ENCODE measurements around the gene ZSWIM4.

The ZSWIM4 gene

DNA sequence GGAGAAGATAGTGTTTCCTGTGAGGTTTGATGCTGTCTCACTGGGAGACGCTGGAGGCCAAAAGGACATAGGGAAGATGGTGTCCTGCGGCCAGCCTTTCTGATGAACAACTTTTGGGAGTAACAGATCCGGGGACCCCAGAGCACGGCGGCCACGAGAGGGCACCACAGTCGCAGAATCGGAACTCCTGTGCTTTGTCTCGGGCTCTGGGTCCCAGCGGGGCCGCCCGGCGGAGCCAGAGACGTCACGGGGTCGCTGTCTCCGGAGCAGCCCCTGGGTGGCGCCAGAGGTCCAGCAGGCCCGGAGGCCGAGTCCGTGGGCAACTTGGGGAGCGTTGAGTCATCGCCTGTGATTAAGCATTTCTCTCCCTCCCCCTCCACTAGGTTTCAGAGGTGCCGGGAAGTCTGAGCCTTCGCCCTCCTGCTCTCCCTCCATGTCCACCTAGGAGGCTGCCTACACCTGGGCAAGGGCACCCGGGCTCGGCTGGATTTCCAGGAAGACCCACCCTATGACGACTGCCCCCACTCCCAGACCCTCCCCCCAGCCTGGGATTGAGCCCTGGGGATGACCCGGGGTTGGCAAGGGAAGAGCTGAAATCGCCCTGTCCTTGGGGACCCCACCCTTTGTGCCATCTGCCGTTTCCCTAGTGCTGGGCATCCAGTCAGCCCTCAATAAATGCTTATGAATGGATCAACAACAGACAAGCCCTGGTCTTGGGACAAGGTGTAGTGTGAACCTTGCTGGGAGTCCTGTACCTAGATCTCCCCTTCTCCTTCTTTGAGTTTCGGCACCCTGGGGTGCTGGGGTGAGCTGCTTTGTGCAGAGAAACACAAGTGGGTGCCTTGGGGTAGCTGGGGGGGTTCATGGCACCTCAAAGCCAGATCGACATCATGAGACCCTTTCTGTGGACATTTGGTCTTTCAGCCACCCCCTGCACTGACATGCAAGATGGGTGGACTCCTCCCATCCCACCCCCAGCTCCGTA, 85.1 kb downstream of the ZSWIM4 start:
- peak; percentile 98 for DNase-seq

GRCh38 chr19:13881251-13881691, 86.0 kb downstream of the ZSWIM4 start:
- peak; percentile 29 for DNase-seq
